Lower leg skin (tissue), 3 donors: Measurements from ENCODE around the gene GRIN1.

Experiments
- CTCF ChIP-seq, 3 donors: fragments of 450-650 bp; IDR thresholded peaks; one replicate each; pipeline ENCODE4 v1.5.1; 2016; ENCODE audit warnings: antibody characterized with exemption in 3 of 3, mild to moderate bottlenecking in 3 of 3, moderate library complexity in 2 of 3
- POLR2A ChIP-seq, 2 donors: fragments of 450-650 bp; IDR thresholded peaks; one replicate each; pipeline ENCODE4 v1.6.1; 2016 to 2017; ENCODE audit warnings: antibody characterized with exemption in 2 of 2, mild to moderate bottlenecking in 1 of 2, moderate library complexity in 1 of 2

- TF ChIP-seq CTCF (IDR thresholded peaks at IDR 0.05): no peak
- TF ChIP-seq POLR2A (IDR thresholded peaks at IDR 0.05): no peak
Observed at GRCh38 chr9:137134191-137134590, 4.8 kb upstream of the GRIN1 start.
